Liver (tissue), 3 donors: ENCODE results near the gene MAP3K8.

Source experiments
- ATF3 ChIP-seq: IDR thresholded peaks from 2 replicates; pipeline ENCODE4 v1.6.1; 2016; ENCODE audit warnings: antibody characterized with exemption
- CTCF ChIP-seq: fragments of 150-350 bp; IDR thresholded peaks from 2 replicates; pipeline ENCODE4 v1.5.1; 2017; ENCODE audit warnings: improper control_type of control experiment, low read depth, low read length; ENCODE audit not compliant: missing input control
- RAD21 ChIP-seq, 2 donors: IDR thresholded peaks; 2 replicates each; pipeline ENCODE4 v1.6.1; 2016; ENCODE audit warnings: antibody characterized with exemption in 2 of 2, mild to moderate bottlenecking in 2 of 2
- ZBTB33 ChIP-seq: IDR thresholded peaks from 2 replicates; pipeline ENCODE4 v1.6.1; 2016; ENCODE audit warnings: antibody characterized with exemption
- donor health status: healthy.
- donor health status: healthy.

- TF ChIP-seq ZBTB33 (no peak), RAD21 (IDR thresholded peaks at IDR 0.05) (no peak), ATF3 (no peak), CTCF (no peak)
These were observed 30.7 kb downstream of the MAP3K8 start for GRCh38 chr10:30464675-30465074.
